ENCODE results near the gene BBS1.

GRCh38 chr11:66498506-66498905 lies 11.9 kb upstream of the BBS1 start:
- TF ChIP-seq, protein P1, sequence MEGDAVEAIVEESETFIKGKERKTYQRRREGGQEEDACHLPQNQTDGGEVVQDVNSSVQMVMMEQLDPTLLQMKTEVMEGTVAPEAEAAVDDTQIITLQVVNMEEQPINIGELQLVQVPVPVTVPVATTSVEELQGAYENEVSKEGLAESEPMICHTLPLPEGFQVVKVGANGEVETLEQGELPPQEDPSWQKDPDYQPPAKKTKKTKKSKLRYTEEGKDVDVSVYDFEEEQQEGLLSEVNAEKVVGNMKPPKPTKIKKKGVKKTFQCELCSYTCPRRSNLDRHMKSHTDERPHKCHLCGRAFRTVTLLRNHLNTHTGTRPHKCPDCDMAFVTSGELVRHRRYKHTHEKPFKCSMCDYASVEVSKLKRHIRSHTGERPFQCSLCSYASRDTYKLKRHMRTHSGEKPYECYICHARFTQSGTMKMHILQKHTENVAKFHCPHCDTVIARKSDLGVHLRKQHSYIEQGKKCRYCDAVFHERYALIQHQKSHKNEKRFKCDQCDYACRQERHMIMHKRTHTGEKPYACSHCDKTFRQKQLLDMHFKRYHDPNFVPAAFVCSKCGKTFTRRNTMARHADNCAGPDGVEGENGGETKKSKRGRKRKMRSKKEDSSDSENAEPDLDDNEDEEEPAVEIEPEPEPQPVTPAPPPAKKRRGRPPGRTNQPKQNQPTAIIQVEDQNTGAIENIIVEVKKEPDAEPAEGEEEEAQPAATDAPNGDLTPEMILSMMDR (IDR thresholded peaks at IDR 0.05), result no peak
- TF ChIP-seq POLR2AphosphoS5 (IDR thresholded peaks at IDR 0.05), result no peak

Data from breast epithelium (tissue), 3 donors.